ENCODE data around the gene ALPK3. TPM values are rescaled to one million over a fixed set of nuclear protein-coding genes. Genes with fewer than 3 reads are reported as not detected.

The ALPK3 gene
- total RNA-seq, 1 experiment from 2014 or later, result 17.7 TPM

- Histone ChIP-seq H3K56ac (ENCODE audit: insufficient read length, low read depth, low read length) (no peak overlapping the region), H2BK12ac (ENCODE audit: insufficient read length, low read depth, low read length) (no peak overlapping the region), H3K4ac (ENCODE audit: low read depth, low read length) (no peak overlapping the region), H3K14ac (ENCODE audit: insufficient read depth, low read length) (no peak overlapping the region), H4K91ac (ENCODE audit: insufficient read length, low read depth, low read length) (no peak overlapping the region), H3K4me1 (ENCODE audit: insufficient read depth, low read length) (no peaks in the 10 kb centered on the region), H3K9me3 (ENCODE audit: control insufficient read depth, low read depth, low read length) (no peaks in the 10 kb centered on the region), H3K79me1 (ENCODE audit: insufficient read depth, low read depth, low read length, poor library complexity, severe bottlenecking) (no peaks in the 10 kb centered on the region), H4K8ac (replicated peaks; ENCODE audit: insufficient read length, low read depth, low read length) (no peak overlapping the region), H3T11ph (ENCODE audit: low read length) (no peak overlapping the region), H2AFZ (ENCODE audit: low read length) (no peak overlapping the region), H3K4me2 (ENCODE audit: insufficient read depth, insufficient read length, low read length) (no peak overlapping the region), H3K18ac (ENCODE audit: insufficient read length, low read depth, low read length) (no peak overlapping the region), H3K9ac (ENCODE audit: extremely low read depth, insufficient read length, low read length) (no peak overlapping the region), H3K23me2 (ENCODE audit: insufficient read length, low read depth, low read length, poor library complexity, severe bottlenecking) (no peaks in the 10 kb centered on the region), H4K20me1 (ENCODE audit: control insufficient read depth, insufficient read depth, insufficient read length) (no peaks in the 10 kb centered on the region), H4K5ac (ENCODE audit: insufficient read length, low read depth, low read length) (no peak overlapping the region), H2BK5ac (ENCODE audit: insufficient read length, low read length) (no peak overlapping the region), H2AK5ac (ENCODE audit: insufficient read length, low read length) (no peak overlapping the region), H3K27ac (ENCODE audit: insufficient read length, low read depth, low read length) (no peak overlapping the region), H3K27me3 (ENCODE audit: insufficient read depth, low read length) (no peaks in the 10 kb centered on the region), H2BK15ac (ENCODE audit: low read depth, low read length) (no peak overlapping the region), H3K23ac (ENCODE audit: insufficient read length, low read depth, low read length) (no peak overlapping the region), H3K79me2 (ENCODE audit: insufficient read depth, low read length) (no peaks in the 10 kb centered on the region), H2BK120ac (ENCODE audit: low read depth, low read length, poor library complexity, severe bottlenecking) (no peak overlapping the region), H2BK20ac (ENCODE audit: low read depth, low read length, poor library complexity, severe bottlenecking) (no peak overlapping the region)
- H3K27me3 Mint-ChIP-seq (ENCODE audit: low read depth), result no peaks in the 10 kb centered on the region
- no CpG with 5 or more reads among the region's 9 CpGs for WGBS (ENCODE audit: extremely low coverage, insufficient read length, low lambda C conversion rate)
- no peak overlapping the region for H3K4me3 Mint-ChIP-seq
- TF ChIP-seq CTCF (conservative IDR thresholded peaks at IDR 0.05), result no peak
- peaks cover 0 to 18% (median 7%) of the 10 kb centered on the region in 3 experiments; a peak in 5 of 7 replicates for H3K36me3 Mint-ChIP-seq (ENCODE audit: insufficient read depth in 1 of 3, low read depth in 3 of 3)
- H3K4me1 Mint-ChIP-seq, result no peaks in the 10 kb centered on the region
- peak overlapping the region in 2 of 3 experiments; percentile 5 to 82; a peak in 4 of 7 replicates for H3K27ac Mint-ChIP-seq
- DNase-seq, result no peak
- no peaks in the 10 kb centered on the region for H3K9me3 Mint-ChIP-seq
These were observed 38.0 kb downstream of the ALPK3 start for GRCh38 chr15:84855136-84855535.

Data from H9 (cell line).